GM18870 (cell line): ENCODE data around the gene TMEM109.

Experiments
- ATAC-seq: cut with Tn5 transposase; IDR thresholded peaks from one replicate; pipeline ENCODE4 v1.9.1; 2021; ENCODE audit warnings: moderate library complexity; ENCODE audit not compliant: unreplicated experiment

TMEM109 gene

GRCh38 chr11:60913793-60914632 is at the start of gene TMEM109:
TMEM109 (plus strand) TSS chr11:60914158; CDS start chr11:60919694, 5,536 bp downstream.
- peak; percentile 38 for ATAC-seq

- no peak for ATAC-seq
Measured at GRCh38 chr11:60864856-60865513, 49.0 kb upstream of the TMEM109 start.

GRCh38 chr11:60866911-60867870 is 46.8 kb upstream of the TMEM109 start, which contains the start of gene ZP1:
ZP1 (plus strand) TSS chr11:60867542; CDS start chr11:60867562, 20 bp downstream.
- no peak for ATAC-seq

- no peak for ATAC-seq
Measured at GRCh38 chr11:60867871-60868681, 45.9 kb upstream of the TMEM109 start.

- ATAC-seq, result no peak
Measured at GRCh38 chr11:60868682-60869450, 45.1 kb upstream of the TMEM109 start.

- ATAC-seq, result no peak
Measured at GRCh38 chr11:60869451-60869825, 44.5 kb upstream of the TMEM109 start.

- no peak for ATAC-seq
Measured at GRCh38 chr11:60870276-60870675, 43.7 kb upstream of the TMEM109 start.

GRCh38 chr11:60870733-60871377 is 43.1 kb upstream of the TMEM109 start:
- ATAC-seq, result no peak

- no peak for ATAC-seq
Measured at GRCh38 chr11:60871378-60872061, 42.4 kb upstream of the TMEM109 start.

- ATAC-seq, result no peak
Measured at GRCh38 chr11:60872124-60872960, 41.6 kb upstream of the TMEM109 start.

- no peak for ATAC-seq
Measured at GRCh38 chr11:60872961-60873524, 40.9 kb upstream of the TMEM109 start.

GRCh38 chr11:60873533-60873932 is 40.4 kb upstream of the TMEM109 start:
- ATAC-seq, result no peak

- no peak for ATAC-seq
Measured at GRCh38 chr11:60874421-60875365, 39.3 kb upstream of the TMEM109 start.

- no peak for ATAC-seq
Measured at GRCh38 chr11:60875366-60876167, 38.4 kb upstream of the TMEM109 start.

- ATAC-seq, result no peak
Measured at GRCh38 chr11:60876168-60876485, 37.8 kb upstream of the TMEM109 start.
